GM12801 (cell line): ENCODE results near the gene MFAP2.

Experiments
- CTCF ChIP-seq: IDR thresholded peaks from one replicate; pipeline ENCODE4 v1.5.1; 2011; ENCODE audit warnings: control low read depth; ENCODE audit not compliant: insufficient read length; ENCODE audit errors: extremely low read depth

Gene MFAP2, protein sequence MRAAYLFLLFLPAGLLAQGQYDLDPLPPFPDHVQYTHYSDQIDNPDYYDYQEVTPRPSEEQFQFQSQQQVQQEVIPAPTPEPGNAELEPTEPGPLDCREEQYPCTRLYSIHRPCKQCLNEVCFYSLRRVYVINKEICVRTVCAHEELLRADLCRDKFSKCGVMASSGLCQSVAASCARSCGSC

GRCh38 chr1:16980473-16981268 lies at the start of gene MFAP2:
Gene MFAP2, minus strand, starts transcription at chr1:16980620. Its CDS starts 2,347 bp downstream, at chr1:16978273.
- no peak for TF ChIP-seq CTCF

DNA sequence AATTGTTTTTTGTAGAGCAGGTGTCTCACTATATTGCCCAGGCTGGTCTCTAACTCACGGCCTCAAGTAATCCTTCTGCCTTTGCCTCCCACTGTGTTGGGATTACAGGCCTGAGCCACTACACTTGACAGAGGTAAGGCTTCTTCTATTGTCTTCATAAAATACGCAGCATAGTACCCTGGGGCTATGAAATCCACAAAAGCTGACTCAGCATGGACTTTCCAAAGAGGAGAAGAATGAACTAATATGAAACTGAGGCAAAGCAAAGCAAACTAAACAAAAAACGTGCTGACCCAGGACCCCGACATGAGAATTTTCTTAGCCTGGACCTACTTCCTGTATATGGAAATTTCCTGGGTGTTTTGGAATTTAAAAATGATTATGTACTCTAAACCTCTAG lies 49.8 kb upstream of the MFAP2 start:
- TF ChIP-seq CTCF, result no peak

- no peak for TF ChIP-seq CTCF
These were observed 48.3 kb upstream of the MFAP2 start for GRCh38 chr1:17028662-17029188.

- no peak for TF ChIP-seq CTCF
These were observed 47.5 kb upstream of the MFAP2 start for GRCh38 chr1:17027900-17028299.

DNA sequence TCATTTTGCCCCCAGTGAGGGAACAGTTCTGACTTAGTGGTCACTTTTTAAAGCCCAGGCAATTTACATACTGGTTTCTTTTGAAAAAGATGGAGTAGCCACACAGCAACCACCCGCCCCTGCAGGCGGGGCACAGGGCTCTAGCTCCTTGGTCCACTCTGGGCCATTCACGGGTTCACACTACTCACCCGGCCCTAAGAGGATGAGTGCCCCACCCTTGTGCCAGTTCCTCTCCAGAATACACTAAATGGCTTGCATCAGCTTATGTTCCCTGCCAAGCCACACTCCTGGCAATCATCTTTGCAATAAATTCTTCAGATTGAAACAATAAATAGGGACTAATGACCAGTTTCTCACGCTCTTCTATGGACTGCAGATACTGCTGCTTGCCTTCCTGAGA lies 47.0 kb upstream of the MFAP2 start:
- no peak for TF ChIP-seq CTCF

DNA sequence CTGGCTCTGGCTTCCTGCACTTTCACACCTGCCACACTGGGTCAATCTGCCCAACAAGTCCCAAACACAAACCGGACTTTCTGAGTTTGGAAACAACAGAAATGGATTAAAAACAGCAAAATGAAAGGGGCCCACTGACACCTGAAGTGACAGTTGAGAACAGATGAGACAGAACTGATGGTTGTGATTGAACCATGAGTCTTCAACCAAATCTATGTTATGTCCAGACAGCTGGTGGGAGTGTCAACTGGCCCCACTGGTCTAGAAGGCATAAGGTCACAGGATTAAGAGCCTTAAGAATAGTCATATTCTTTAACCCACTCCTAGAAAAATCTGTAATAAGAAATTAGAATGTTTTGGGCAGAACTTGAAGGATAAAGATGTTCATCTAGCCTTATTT lies 44.3 kb upstream of the MFAP2 start:
- TF ChIP-seq CTCF, result no peak

GRCh38 chr1:17023573-17023972 lies 43.2 kb upstream of the MFAP2 start:
- no peak for TF ChIP-seq CTCF
